ENCODE data around the gene IL1RAP. TPM values are rescaled to one million over a fixed set of nuclear protein-coding genes. Genes with fewer than 3 reads are reported as not detected.

The IL1RAP gene
- total and polyA plus RNA-seq, 2 experiments from 2014 or later: 3.6 to 5.0 TPM

GRCh38 chr3:190539526-190539925 is 25.6 kb downstream of the IL1RAP start:
- no peaks in the 10 kb centered on the region for H3K79me2 ChIP-seq (replicated peaks; ENCODE audit: insufficient read depth)
- peaks cover 34% of the 10 kb centered on the region for H3K27me3 Mint-ChIP-seq (ENCODE audit: insufficient read depth, low read depth, poor library complexity)
- H3K4me1 ChIP-seq (ENCODE audit: insufficient read depth): no peaks in the 10 kb centered on the region; the same call in 1 of the 2 replicates

More at GRCh38 chr3:190539526-190539925, 25.6 kb downstream of the IL1RAP start:
- Histone ChIP-seq H3F3A (replicated peaks; ENCODE audit: low read depth) (no peaks in the 10 kb centered on the region), H3K36me3 (ENCODE audit: insufficient read depth) (no peaks in the 10 kb centered on the region), H3K9me2 (ENCODE audit: insufficient read depth) (no peaks in the 10 kb centered on the region), H3K4me3 (no peak overlapping the region), H3K27me3 (ENCODE audit: insufficient read depth) (peaks cover 78% of the 10 kb centered on the region), H4K20me1 (replicated peaks; ENCODE audit: insufficient read depth) (no peaks in the 10 kb centered on the region; the same call in 1 of the 2 replicates), H3K27ac (ENCODE audit: low read depth) (no peak overlapping the region), H3K4me2 (no peak overlapping the region), H2AFZ (no peak overlapping the region)
- DNase-seq (ENCODE audit: low spot score): no peak
- Mint-ChIP-seq H3K36me3 (ENCODE audit: low read depth) (no peaks in the 10 kb centered on the region), H3K27ac (no peak overlapping the region), H3K4me1 (peaks cover 26% of the 10 kb centered on the region), H3K4me3 (no peak overlapping the region), H3K9me3 (no peaks in the 10 kb centered on the region)
- TF ChIP-seq STAT1 (IDR thresholded peaks at IDR 0.05; ENCODE audit: unreplicated experiment) (no peak), JUNB (IDR thresholded peaks at IDR 0.05; ENCODE audit: unreplicated experiment) (no peak), ETS1 (IDR thresholded peaks at IDR 0.05) (no peak), REST (IDR thresholded peaks at IDR 0.05; ENCODE audit: unreplicated experiment) (no peak), ZNF462 (CRISPR knock-in tag; IDR thresholded peaks at IDR 0.05) (no peak), ZNF114 (CRISPR knock-in tag; IDR thresholded peaks at IDR 0.05) (no peak), EZH2 (IDR thresholded peaks at IDR 0.05; ENCODE audit: low read depth, unreplicated experiment) (no peak), EZH2phosphoT487 (IDR thresholded peaks at IDR 0.05; ENCODE audit: unreplicated experiment) (no peak), CREB1 (CRISPR knock-in tag; IDR thresholded peaks at IDR 0.05; ENCODE audit: low read depth) (no peak), CTCF (conservative IDR thresholded peaks at IDR 0.05; ENCODE audit: low read depth in 2 of 2) (no peak), ZNF331 (CRISPR knock-in tag; IDR thresholded peaks at IDR 0.05; ENCODE audit: low read depth) (no peak), POLR2AphosphoS5 (IDR thresholded peaks at IDR 0.05; ENCODE audit: low read depth) (no peak), NANOG (IDR thresholded peaks at IDR 0.05; ENCODE audit: borderline replicate concordance) (no peak)
- ATAC-seq: no peak
